Measurements from ENCODE around the gene MYBPH.

Gene MYBPH

DNA sequence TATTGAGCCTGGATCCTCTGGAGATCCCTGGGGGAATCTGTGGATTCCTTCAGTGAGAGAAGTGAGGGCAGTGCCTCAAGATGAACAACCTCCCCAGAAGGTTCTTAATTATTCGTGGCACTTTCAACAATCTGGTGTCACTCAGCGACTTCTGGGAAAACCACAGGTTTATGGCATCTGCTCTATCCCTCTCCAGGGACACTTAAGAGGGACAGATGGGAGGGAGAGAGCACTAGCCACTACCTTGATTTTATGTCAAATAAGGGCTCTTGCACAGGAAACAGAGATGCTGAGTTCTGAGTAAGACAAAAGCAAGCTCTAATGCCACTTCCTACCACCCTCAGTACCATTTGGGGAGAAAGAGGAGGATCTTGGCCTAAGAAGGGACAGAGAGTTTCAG lies 32.1 kb upstream of the MYBPH start:
- Histone ChIP-seq H3K36me3 (ENCODE audit: insufficient read depth, low read length) (no peaks in the 10 kb centered on the region), H3K27me3 (ENCODE audit: insufficient read depth, low read length) (peaks cover 5% of the 10 kb centered on the region; the same call in 1 of the 2 replicates), H3K79me2 (ENCODE audit: insufficient read depth, low read length) (no peaks in the 10 kb centered on the region), H3K4me2 (ENCODE audit: low read length) (no peak overlapping the region), H3K9ac (ENCODE audit: low read length) (no peak overlapping the region), H3K4me1 (ENCODE audit: insufficient read depth, low read length, severe bottlenecking) (no peaks in the 10 kb centered on the region), H4K20me1 (ENCODE audit: insufficient read depth, low read length) (no peaks in the 10 kb centered on the region), H3K9me3 (ENCODE audit: low read length) (no peaks in the 10 kb centered on the region), H3K4me3 (ENCODE audit: low read depth, low read length, poor library complexity, severe bottlenecking) (no peak overlapping the region), H2AFZ (ENCODE audit: low read length) (no peak overlapping the region), H3F3A (ENCODE audit: insufficient read depth, low read length) (no peaks in the 10 kb centered on the region), H3K9me2 (ENCODE audit: low read depth, low read length) (no peaks in the 10 kb centered on the region), H3K27ac (ENCODE audit: low read depth, low read length, poor library complexity, severe bottlenecking) (no peak overlapping the region)
- TF ChIP-seq EZH2 (IDR thresholded peaks at IDR 0.05; ENCODE audit: borderline replicate concordance, low read length): no peak
- TF ChIP-seq, protein P1, sequence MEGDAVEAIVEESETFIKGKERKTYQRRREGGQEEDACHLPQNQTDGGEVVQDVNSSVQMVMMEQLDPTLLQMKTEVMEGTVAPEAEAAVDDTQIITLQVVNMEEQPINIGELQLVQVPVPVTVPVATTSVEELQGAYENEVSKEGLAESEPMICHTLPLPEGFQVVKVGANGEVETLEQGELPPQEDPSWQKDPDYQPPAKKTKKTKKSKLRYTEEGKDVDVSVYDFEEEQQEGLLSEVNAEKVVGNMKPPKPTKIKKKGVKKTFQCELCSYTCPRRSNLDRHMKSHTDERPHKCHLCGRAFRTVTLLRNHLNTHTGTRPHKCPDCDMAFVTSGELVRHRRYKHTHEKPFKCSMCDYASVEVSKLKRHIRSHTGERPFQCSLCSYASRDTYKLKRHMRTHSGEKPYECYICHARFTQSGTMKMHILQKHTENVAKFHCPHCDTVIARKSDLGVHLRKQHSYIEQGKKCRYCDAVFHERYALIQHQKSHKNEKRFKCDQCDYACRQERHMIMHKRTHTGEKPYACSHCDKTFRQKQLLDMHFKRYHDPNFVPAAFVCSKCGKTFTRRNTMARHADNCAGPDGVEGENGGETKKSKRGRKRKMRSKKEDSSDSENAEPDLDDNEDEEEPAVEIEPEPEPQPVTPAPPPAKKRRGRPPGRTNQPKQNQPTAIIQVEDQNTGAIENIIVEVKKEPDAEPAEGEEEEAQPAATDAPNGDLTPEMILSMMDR (IDR thresholded peaks at IDR 0.05; ENCODE audit: low read length): no peak

- Histone ChIP-seq H3K9me2 (ENCODE audit: low read depth, low read length) (no peaks in the 10 kb centered on the region), H2AFZ (ENCODE audit: low read length) (no peak overlapping the region), H4K20me1 (ENCODE audit: insufficient read depth, low read length) (no peaks in the 10 kb centered on the region), H3K27me3 (ENCODE audit: insufficient read depth, low read length) (peaks cover 6% of the 10 kb centered on the region; the same call in 1 of the 2 replicates), H3K36me3 (ENCODE audit: insufficient read depth, low read length) (no peaks in the 10 kb centered on the region), H3K79me2 (ENCODE audit: insufficient read depth, low read length) (no peaks in the 10 kb centered on the region), H3K4me2 (ENCODE audit: low read length) (no peak overlapping the region), H3K4me3 (ENCODE audit: low read depth, low read length, poor library complexity, severe bottlenecking) (no peak overlapping the region), H3F3A (ENCODE audit: insufficient read depth, low read length) (no peaks in the 10 kb centered on the region), H3K9ac (ENCODE audit: low read length) (no peak overlapping the region), H3K4me1 (ENCODE audit: insufficient read depth, low read length, severe bottlenecking) (no peaks in the 10 kb centered on the region), H3K9me3 (ENCODE audit: low read length) (no peaks in the 10 kb centered on the region), H3K27ac (ENCODE audit: low read depth, low read length, poor library complexity, severe bottlenecking) (no peak overlapping the region)
- TF ChIP-seq, protein P1 (IDR thresholded peaks at IDR 0.05; ENCODE audit: low read length): no peak
- no peak for TF ChIP-seq EZH2 (IDR thresholded peaks at IDR 0.05; ENCODE audit: borderline replicate concordance, low read length)
Observed at GRCh38 chr1:203206129-203206687, 30.6 kb upstream of the MYBPH start.

DNA sequence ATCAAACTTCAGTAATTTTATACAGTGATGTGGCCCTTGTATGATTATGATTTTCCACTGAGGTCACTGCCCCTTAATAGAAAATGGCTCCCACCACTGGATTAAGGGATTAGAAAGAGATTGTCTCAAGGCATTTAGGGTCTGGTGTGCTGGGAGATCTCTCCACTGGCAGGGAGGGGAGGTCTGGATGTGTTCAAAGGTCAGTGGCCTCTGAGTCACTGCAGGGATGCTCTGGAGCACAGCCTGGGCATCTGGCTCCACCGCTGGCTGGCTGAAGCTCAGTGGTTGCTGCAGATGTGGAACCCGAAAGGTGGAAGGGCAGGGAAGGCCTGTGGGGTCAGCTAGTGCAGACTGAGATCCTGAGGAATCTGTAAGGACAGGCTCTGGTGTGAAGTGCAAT lies 29.1 kb upstream of the MYBPH start:
- Histone ChIP-seq H3K9me3 (ENCODE audit: low read length) (no peaks in the 10 kb centered on the region), H3K4me2 (ENCODE audit: low read length) (no peak overlapping the region), H4K20me1 (ENCODE audit: insufficient read depth, low read length) (no peaks in the 10 kb centered on the region), H2AFZ (ENCODE audit: low read length) (no peak overlapping the region), H3K27ac (ENCODE audit: low read depth, low read length, poor library complexity, severe bottlenecking) (no peak overlapping the region), H3K79me2 (ENCODE audit: insufficient read depth, low read length) (no peaks in the 10 kb centered on the region), H3K9ac (ENCODE audit: low read length) (no peak overlapping the region), H3K4me1 (ENCODE audit: insufficient read depth, low read length, severe bottlenecking) (no peaks in the 10 kb centered on the region), H3K36me3 (ENCODE audit: insufficient read depth, low read length) (no peaks in the 10 kb centered on the region), H3K4me3 (ENCODE audit: low read depth, low read length, poor library complexity, severe bottlenecking) (no peak overlapping the region), H3K27me3 (ENCODE audit: insufficient read depth, low read length) (peaks cover 12% of the 10 kb centered on the region; the same call in 1 of the 2 replicates), H3F3A (ENCODE audit: insufficient read depth, low read length) (no peaks in the 10 kb centered on the region), H3K9me2 (ENCODE audit: low read depth, low read length) (no peaks in the 10 kb centered on the region)
- TF ChIP-seq EZH2 (IDR thresholded peaks at IDR 0.05; ENCODE audit: borderline replicate concordance, low read length): no peak
- TF ChIP-seq, protein P1 (IDR thresholded peaks at IDR 0.05; ENCODE audit: low read length): no peak

Data from OCI-LY1 (cell line).